ENCODE data around the gene PPIA.

PPIA gene

GRCh38 chr7:44796504-44797328, at the start of gene PPIA:
TSS of gene PPIA (plus strand) at chr7:44796681. CDS start at chr7:44796725, 44 bp downstream.
- H3K36me3 Mint-ChIP-seq (ENCODE audit: low read depth): peaks cover 49% of the 10 kb centered on the region
- H3K9me3 Mint-ChIP-seq: no peaks in the 10 kb centered on the region
- H3K27me3 Mint-ChIP-seq: no peaks in the 10 kb centered on the region
- peak within 1 kb of the TSS; percentile 98 for H3K27ac Mint-ChIP-seq
- peak within 1 kb of the TSS; percentile 99 for H3K4me3 Mint-ChIP-seq
- peak; percentile 99 for DNase-seq
- H3K4me1 Mint-ChIP-seq: peaks cover 42% of the 10 kb centered on the region
- peak; percentile 92 for ATAC-seq

- H3K27ac Mint-ChIP-seq: peak within 1 kb of the TSS; percentile 74
- peak; percentile 80 for ATAC-seq
- H3K36me3 Mint-ChIP-seq (ENCODE audit: low read depth): peaks cover 15% of the 10 kb centered on the region
- H3K27me3 Mint-ChIP-seq: no peaks in the 10 kb centered on the region
- H3K4me1 Mint-ChIP-seq: peaks cover 36% of the 10 kb centered on the region
- peak within 1 kb of the TSS; percentile 84 for H3K4me3 Mint-ChIP-seq
- no peaks in the 10 kb centered on the region for H3K9me3 Mint-ChIP-seq
- DNase-seq: peak; percentile 92
Observed at GRCh38 chr7:44748045-44748947, 48.2 kb upstream of the PPIA start, which contains the start of gene ZMIZ2. TSS of gene ZMIZ2 (plus strand) at chr7:44748847. CDS start at chr7:44756250, 7,403 bp downstream.

- peak; percentile 42 for DNase-seq
- peaks cover 41% of the 10 kb centered on the region for H3K4me1 Mint-ChIP-seq
Observed at GRCh38 chr7:44748948-44749731, 47.3 kb upstream of the PPIA start.

GRCh38 chr7:44749992-44750391, 46.5 kb upstream of the PPIA start:
- ATAC-seq (no peak), DNase-seq (no peak)
- Mint-ChIP-seq H3K27me3 (no peaks in the 10 kb centered on the region), H3K4me3 (peak overlapping the region; percentile 84), H3K9me3 (no peaks in the 10 kb centered on the region), H3K27ac (peak overlapping the region; percentile 74), H3K36me3 (ENCODE audit: low read depth) (peaks cover 15% of the 10 kb centered on the region), H3K4me1 (peaks cover 44% of the 10 kb centered on the region)

More at GRCh38 chr7:44748948-44749731, 47.3 kb upstream of the PPIA start:
- H3K9me3 Mint-ChIP-seq: no peaks in the 10 kb centered on the region
- peak; percentile 3 for ATAC-seq
- peak overlapping the region; percentile 74 for H3K27ac Mint-ChIP-seq
- peak overlapping the region; percentile 84 for H3K4me3 Mint-ChIP-seq
- no peaks in the 10 kb centered on the region for H3K27me3 Mint-ChIP-seq
- peaks cover 15% of the 10 kb centered on the region for H3K36me3 Mint-ChIP-seq (ENCODE audit: low read depth)

- no peak for ATAC-seq
- peak overlapping the region; percentile 84 for H3K4me3 Mint-ChIP-seq
- no peaks in the 10 kb centered on the region for H3K9me3 Mint-ChIP-seq
- H3K36me3 Mint-ChIP-seq (ENCODE audit: low read depth): peaks cover 15% of the 10 kb centered on the region
- H3K4me1 Mint-ChIP-seq: peaks cover 46% of the 10 kb centered on the region
- DNase-seq: no peak
- peak overlapping the region; percentile 74 for H3K27ac Mint-ChIP-seq
- no peaks in the 10 kb centered on the region for H3K27me3 Mint-ChIP-seq
Observed at GRCh38 chr7:44750424-44750823, 46.1 kb upstream of the PPIA start.

- Mint-ChIP-seq H3K4me1 (peaks cover 46% of the 10 kb centered on the region), H3K36me3 (ENCODE audit: low read depth) (peaks cover 15% of the 10 kb centered on the region), H3K27ac (peak overlapping the region; percentile 74), H3K4me3 (peak overlapping the region; percentile 84), H3K9me3 (no peaks in the 10 kb centered on the region), H3K27me3 (no peaks in the 10 kb centered on the region)
- DNase-seq (peak; percentile 67), ATAC-seq (peak; percentile 75)
Observed at GRCh38 chr7:44750921-44751571, 45.4 kb upstream of the PPIA start.

- H3K9me3 Mint-ChIP-seq: no peaks in the 10 kb centered on the region
- peaks cover 42% of the 10 kb centered on the region for H3K4me1 Mint-ChIP-seq
- ATAC-seq (no peak), DNase-seq (no peak)
- no peak overlapping the region for H3K4me3 Mint-ChIP-seq
- no peaks in the 10 kb centered on the region for H3K27me3 Mint-ChIP-seq
- H3K27ac Mint-ChIP-seq: no peak overlapping the region
- H3K36me3 Mint-ChIP-seq (ENCODE audit: low read depth): peaks cover 15% of the 10 kb centered on the region
Observed at GRCh38 chr7:44752822-44753221, 43.7 kb upstream of the PPIA start.

- H3K4me1 Mint-ChIP-seq: peaks cover 35% of the 10 kb centered on the region
- no peaks in the 10 kb centered on the region for H3K9me3 Mint-ChIP-seq
- H3K27me3 Mint-ChIP-seq: no peaks in the 10 kb centered on the region
- ATAC-seq (no peak), DNase-seq (no peak)
- no peak overlapping the region for H3K27ac Mint-ChIP-seq
- H3K4me3 Mint-ChIP-seq: no peak overlapping the region
- peaks cover 17% of the 10 kb centered on the region for H3K36me3 Mint-ChIP-seq (ENCODE audit: low read depth)
Observed at GRCh38 chr7:44754802-44755697, 41.4 kb upstream of the PPIA start.

- no peak for DNase-seq
- H3K36me3 Mint-ChIP-seq (ENCODE audit: low read depth): peaks cover 12% of the 10 kb centered on the region
Observed at GRCh38 chr7:44755698-44756627, 40.5 kb upstream of the PPIA start.

GRCh38 chr7:44756904-44757303, 39.6 kb upstream of the PPIA start:
- no peak overlapping the region for H3K27ac Mint-ChIP-seq
- peaks cover 8% of the 10 kb centered on the region for H3K36me3 Mint-ChIP-seq (ENCODE audit: low read depth)
- H3K4me1 Mint-ChIP-seq: peaks cover 18% of the 10 kb centered on the region
- ATAC-seq: no peak
- no peaks in the 10 kb centered on the region for H3K27me3 Mint-ChIP-seq
- no peak overlapping the region for H3K4me3 Mint-ChIP-seq
- H3K9me3 Mint-ChIP-seq: no peaks in the 10 kb centered on the region
- no peak for DNase-seq

More at GRCh38 chr7:44755698-44756627, 40.5 kb upstream of the PPIA start:
- ATAC-seq: no peak
- Mint-ChIP-seq H3K4me3 (no peak overlapping the region), H3K4me1 (peaks cover 27% of the 10 kb centered on the region), H3K9me3 (no peaks in the 10 kb centered on the region), H3K27ac (no peak overlapping the region), H3K27me3 (no peaks in the 10 kb centered on the region)

- H3K9me3 Mint-ChIP-seq: no peaks in the 10 kb centered on the region
- ATAC-seq: no peak
- peaks cover 10% of the 10 kb centered on the region for H3K36me3 Mint-ChIP-seq (ENCODE audit: low read depth)
- peaks cover 16% of the 10 kb centered on the region for H3K4me1 Mint-ChIP-seq
- no peak overlapping the region for H3K4me3 Mint-ChIP-seq
- no peak for DNase-seq
- no peaks in the 10 kb centered on the region for H3K27me3 Mint-ChIP-seq
- no peak overlapping the region for H3K27ac Mint-ChIP-seq
Observed at GRCh38 chr7:44757311-44757710, 39.2 kb upstream of the PPIA start.

- H3K27ac Mint-ChIP-seq: no peak overlapping the region
- ATAC-seq: no peak
Observed at GRCh38 chr7:44757739-44758138, 38.7 kb upstream of the PPIA start.

More at GRCh38 chr7:44757739-44758138, 38.7 kb upstream of the PPIA start:
- no peaks in the 10 kb centered on the region for H3K9me3 Mint-ChIP-seq
- H3K4me3 Mint-ChIP-seq: no peak overlapping the region
- H3K4me1 Mint-ChIP-seq: peaks cover 12% of the 10 kb centered on the region
- peaks cover 8% of the 10 kb centered on the region for H3K36me3 Mint-ChIP-seq (ENCODE audit: low read depth)
- H3K27me3 Mint-ChIP-seq: no peaks in the 10 kb centered on the region
- DNase-seq: no peak
